ENCODE measurements around the gene DERL2.
"Not testable (repeated sequence)": the region's sequence is repeated elsewhere in the genome, so short reads cannot be mapped to it uniquely, and the experiment has no call there.

DERL2 gene

GRCh38 chr17:5438716-5439445 lies 47.1 kb downstream of the DERL2 start, which contains the start of gene C1QBP:
TSS of gene C1QBP (minus strand) at chr17:5439155. CDS start at chr17:5439073, 82 bp downstream.
- peak; percentile 86 to 90 for DNase-seq (ENCODE audit: low read depth in 1 of 2, low spot score in 1 of 2)

GRCh38 chr17:5437721-5438317 lies 48.2 kb downstream of the DERL2 start:
- DNase-seq (ENCODE audit: low read depth in 1 of 2, low spot score in 1 of 2): no peak

GRCh38 chr17:5435781-5436315 lies 50.1 kb downstream of the DERL2 start:
- DNase-seq (ENCODE audit: low read depth in 1 of 2, low spot score in 1 of 2): not testable (repeated sequence)

- DNase-seq (ENCODE audit: low read depth in 1 of 2, low spot score in 1 of 2): no peak
Observed at GRCh38 chr17:5434984-5435383, 51.0 kb downstream of the DERL2 start.

- DNase-seq (ENCODE audit: low read depth in 1 of 2, low spot score in 1 of 2): no peak
Observed at GRCh38 chr17:5431949-5432556, 53.9 kb downstream of the DERL2 start.

GRCh38 chr17:5431234-5431633 lies 54.7 kb downstream of the DERL2 start:
- not testable (repeated sequence) for DNase-seq (ENCODE audit: low read depth in 1 of 2, low spot score in 1 of 2)

- DNase-seq (ENCODE audit: low read depth in 1 of 2, low spot score in 1 of 2): no peak
Observed at GRCh38 chr17:5430413-5430999, 55.5 kb downstream of the DERL2 start.

- no peak for DNase-seq (ENCODE audit: low read depth in 1 of 2, low spot score in 1 of 2)
Observed at GRCh38 chr17:5429191-5429887, 56.6 kb downstream of the DERL2 start.

- DNase-seq (ENCODE audit: low read depth in 1 of 2, low spot score in 1 of 2): no peak
Observed at GRCh38 chr17:5425826-5426225, 60.2 kb downstream of the DERL2 start.

GRCh38 chr17:5424909-5425308 lies 61.1 kb downstream of the DERL2 start:
- no peak for DNase-seq (ENCODE audit: low read depth in 1 of 2, low spot score in 1 of 2)

- no peak for DNase-seq (ENCODE audit: low read depth in 1 of 2, low spot score in 1 of 2)
Observed at GRCh38 chr17:5422505-5422904, 63.5 kb downstream of the DERL2 start.

Measured in activated CD4-positive, alpha-beta T cell treated with anti-CD3 and anti-CD28 coated beads, Interleukin-2, amount 50 U/mL, for 24 hours (primary cell).